Activated B cell treated with CpG ODN at 0.5 μM for 24 hours (primary cell): ENCODE results near the gene PIGV. TPM values are rescaled to one million over a fixed set of nuclear protein-coding genes. Genes with fewer than 3 reads are reported as not detected.

Source experiments
- ATAC-seq: fragments of 200-7000 bp; cut with Tn5 transposase; one replicate; pipeline ENCODE4 v1.10.0; 2021; ENCODE audit warnings: low read depth, mild to moderate bottlenecking, moderate library complexity
- CTCF ChIA-PET: fragments of 350-600 bp; sonication (Branson Sonifier 250); formaldehyde crosslinking; loops from one replicate; lab custom pipeline; 2021; ENCODE audit warnings: antibody characterized with exemption; lab: Charles Lee
- POLR2A ChIA-PET: fragments of 350-600 bp; sonication (Branson Sonifier 250); formaldehyde crosslinking; loops from one replicate; lab custom pipeline; 2021; ENCODE audit warnings: antibody characterized with exemption; lab: Charles Lee
- DNase-seq: peaks from one replicate; pipeline ENCODE4 v3.0.0; 2022
- H3K27ac Mint-ChIP-seq: one replicate; pipeline ENCODE4 v1.8.0; 2020; ENCODE audit warnings: mixed read lengths
- H3K27me3 Mint-ChIP-seq: one replicate; pipeline ENCODE4 v1.8.0; 2021; ENCODE audit warnings: mixed read lengths
- H3K36me3 Mint-ChIP-seq: one replicate; pipeline ENCODE4 v1.8.0; 2021; ENCODE audit warnings: low read depth, mixed read lengths
- H3K4me1 Mint-ChIP-seq: one replicate; pipeline ENCODE4 v1.8.0; 2021; ENCODE audit warnings: mixed read lengths
- H3K4me3 Mint-ChIP-seq: one replicate; pipeline ENCODE4 v1.8.0; 2020; ENCODE audit warnings: mild to moderate bottlenecking, mixed read lengths
- H3K9me3 Mint-ChIP-seq: one replicate; pipeline ENCODE4 v1.8.0; 2020; ENCODE audit warnings: mixed read lengths
- CTCF ChIP-seq: fragments of 200-600 bp; IDR thresholded peaks from one replicate; pipeline ENCODE4 v1.8.0; 2022; ENCODE audit warnings: antibody characterized with exemption, mild to moderate bottlenecking
- intact Hi-C: fragments of 100-400 bp; cut with micrococcal nuclease; formaldehyde crosslinking; loops from one replicate; pipeline ENCODE4 v1.15.1; 2024
- total RNA-seq: library from RNA; stranded (reverse); gene quantifications from 2 replicates; pipeline ENCODE4 v1.2.3, GENCODE V29; 2022

The PIGV gene
- total RNA-seq, 1 donor from 2014 or later = 35.4 TPM

- no peak overlapping the region for H3K4me3 Mint-ChIP-seq
- no peak for ATAC-seq
- no peak for DNase-seq
- ChIA-PET CTCF (interaction anchor here (1.2 kb wide), 1 partner anchor 132 kb away, joined by 3 read pairs; no protein-coding TSS in a partner anchor), POLR2A (interaction anchor here (0.6 to 1.0 kb wide), 2 partner anchors 9 to 38 kb away, joined by 3 to 5 read pairs; no protein-coding TSS in a partner anchor)
- no peaks in the 10 kb centered on the region for H3K27me3 Mint-ChIP-seq
- H3K36me3 Mint-ChIP-seq = peaks cover 77% of the 10 kb centered on the region
- peak overlapping the region; percentile 5 for H3K27ac Mint-ChIP-seq
- no peak for TF ChIP-seq CTCF
- H3K9me3 Mint-ChIP-seq = no peaks in the 10 kb centered on the region
- intact Hi-C loops = no loop called here
- peaks cover 80% of the 10 kb centered on the region for H3K4me1 Mint-ChIP-seq
These were observed 39.4 kb upstream of the PIGV start for GRCh38 chr1:26748351-26748750.

GRCh38 chr1:26749458-26749857, 38.3 kb upstream of the PIGV start:
- no peak for DNase-seq
- intact Hi-C loops = no loop called here
- TF ChIP-seq CTCF = no peak
- H3K27ac Mint-ChIP-seq = peak overlapping the region; percentile 30
- ChIA-PET CTCF (interaction anchor here (1.2 kb wide), 1 partner anchor 134 kb away, joined by 3 read pairs; no protein-coding TSS in a partner anchor), POLR2A (no interaction called here)
- no peaks in the 10 kb centered on the region for H3K27me3 Mint-ChIP-seq
- peaks cover 75% of the 10 kb centered on the region for H3K36me3 Mint-ChIP-seq
- H3K4me1 Mint-ChIP-seq = peaks cover 72% of the 10 kb centered on the region
- no peak for ATAC-seq
- no peaks in the 10 kb centered on the region for H3K9me3 Mint-ChIP-seq
- no peak overlapping the region for H3K4me3 Mint-ChIP-seq

- TF ChIP-seq CTCF = no peak
- no peaks in the 10 kb centered on the region for H3K9me3 Mint-ChIP-seq
- DNase-seq = no peak
- ChIA-PET CTCF (no interaction called here), POLR2A (no interaction called here)
- peaks cover 66% of the 10 kb centered on the region for H3K4me1 Mint-ChIP-seq
- intact Hi-C loops = no loop called here
- no peak overlapping the region for H3K4me3 Mint-ChIP-seq
- no peak for ATAC-seq
- H3K36me3 Mint-ChIP-seq = peaks cover 71% of the 10 kb centered on the region
- no peaks in the 10 kb centered on the region for H3K27me3 Mint-ChIP-seq
- H3K27ac Mint-ChIP-seq = peak overlapping the region; percentile 74
These were observed 37.3 kb upstream of the PIGV start for GRCh38 chr1:26750428-26750827.

- Mint-ChIP-seq H3K4me1 (peaks cover 47% of the 10 kb centered on the region), H3K4me3 (no peak overlapping the region), H3K9me3 (no peaks in the 10 kb centered on the region), H3K27ac (no peak overlapping the region), H3K36me3 (peaks cover 64% of the 10 kb centered on the region), H3K27me3 (no peaks in the 10 kb centered on the region)
- POLR2A ChIA-PET = no interaction called here
- TF ChIP-seq CTCF = no peak
- ATAC-seq (no peak), DNase-seq (no peak)
- CTCF ChIA-PET = no interaction called here
- intact Hi-C loops = no loop called here
These were observed 35.2 kb upstream of the PIGV start for GRCh38 chr1:26752519-26752918.

- peaks cover 65% of the 10 kb centered on the region for H3K36me3 Mint-ChIP-seq
- intact Hi-C loops = no loop called here
- no peak for TF ChIP-seq CTCF
- no peak overlapping the region for H3K27ac Mint-ChIP-seq
- peaks cover 42% of the 10 kb centered on the region for H3K4me1 Mint-ChIP-seq
- ChIA-PET POLR2A (no interaction called here), CTCF (no interaction called here)
- DNase-seq = no peak
- no peaks in the 10 kb centered on the region for H3K9me3 Mint-ChIP-seq
- no peak for ATAC-seq
- no peak overlapping the region for H3K4me3 Mint-ChIP-seq
- H3K27me3 Mint-ChIP-seq = no peaks in the 10 kb centered on the region
These were observed 33.5 kb upstream of the PIGV start for GRCh38 chr1:26754086-26754874.
